AG09309 (cell line): Measurements from ENCODE around the gene SNAP23.

Source experiments
- DNase-seq: peaks from one replicate; pipeline ENCODE4 v3.0.0-alpha.2; 2010; ENCODE audit warnings: low read depth
- H3K4me3 ChIP-seq: 2 replicates; pipeline ENCODE4 v1.5.1; 2011; ENCODE audit warnings: mild to moderate bottlenecking, low read depth, low read length, moderate library complexity; ENCODE audit not compliant: control insufficient read depth
- CTCF ChIP-seq: IDR thresholded peaks from 2 replicates; pipeline ENCODE4 v1.5.1; 2011; ENCODE audit warnings: mild to moderate bottlenecking, low read depth, low read length, inconsistent platforms; ENCODE audit not compliant: insufficient read depth, control insufficient read depth; ENCODE audit errors: missing control alignments

Gene SNAP23

DNA sequence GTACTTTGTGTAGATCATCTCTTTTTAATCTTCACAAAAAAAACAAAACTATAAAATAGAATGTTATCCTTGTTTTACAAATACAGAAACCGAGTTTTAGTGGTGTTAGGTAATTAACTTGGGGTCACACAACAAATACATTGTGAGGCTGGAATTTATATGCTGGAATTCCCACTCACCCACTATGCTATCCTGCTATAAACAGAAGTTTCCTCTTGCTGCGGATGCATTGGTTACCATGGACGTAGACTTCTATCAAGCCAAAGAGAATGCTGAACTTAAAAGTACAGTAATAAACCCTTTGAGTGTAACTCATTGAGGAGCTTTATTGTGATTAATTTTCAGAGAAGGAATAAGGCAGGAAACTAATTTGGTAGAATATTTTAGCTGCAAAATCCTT, 9.2 kb downstream of the SNAP23 start:
- no peak for DNase-seq
- no peak overlapping the region for H3K4me3 ChIP-seq
- TF ChIP-seq CTCF: no peak

DNA sequence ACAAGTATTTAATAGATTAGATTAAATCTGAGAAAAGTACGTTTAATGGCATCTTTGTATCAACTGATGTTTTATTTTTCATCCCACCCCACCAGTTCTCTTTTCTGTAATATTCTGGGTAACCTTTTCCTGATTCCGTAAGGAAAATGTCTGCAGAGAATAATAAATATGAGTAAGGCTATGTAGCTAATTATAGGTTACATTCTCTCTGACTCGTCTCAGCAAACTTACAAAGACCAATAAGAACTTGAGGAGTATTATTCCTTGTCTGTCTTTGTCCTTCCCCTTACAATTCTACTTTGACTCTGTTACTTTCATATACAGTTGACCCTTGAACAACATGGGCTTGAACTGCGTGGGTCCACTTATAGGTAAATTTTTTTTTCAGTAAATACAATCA, 12.1 kb downstream of the SNAP23 start:
- DNase-seq: no peak
- H3K4me3 ChIP-seq: no peak overlapping the region
- no peak for TF ChIP-seq CTCF

DNA sequence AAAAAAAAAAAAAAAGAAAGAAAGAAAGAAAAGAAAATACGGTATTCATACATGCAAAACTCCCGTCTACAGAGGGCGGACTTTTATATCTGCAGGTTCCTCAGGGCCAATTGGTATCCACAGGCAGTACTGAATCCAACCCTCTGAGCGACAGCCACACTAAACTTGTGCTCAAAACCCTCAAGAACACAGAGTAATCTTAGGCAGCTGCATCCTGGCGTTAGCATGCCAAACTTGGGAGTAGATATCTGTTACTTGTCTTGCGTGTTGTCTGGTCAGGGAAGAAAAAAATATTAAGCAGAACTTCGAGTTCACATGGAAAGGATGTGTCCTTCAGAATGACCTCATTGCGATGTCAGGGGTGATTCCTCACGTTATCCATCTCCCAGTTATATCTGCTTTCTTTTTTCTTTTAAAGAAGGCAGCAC, 12.8 kb downstream of the SNAP23 start:
- no peak overlapping the region for H3K4me3 ChIP-seq
- DNase-seq: no peak
- TF ChIP-seq CTCF: no peak

GRCh38 chr15:42510258-42511006, 15.0 kb downstream of the SNAP23 start:
- no peak for TF ChIP-seq CTCF
- DNase-seq: no peak
- H3K4me3 ChIP-seq: no peak overlapping the region

- no peak for DNase-seq
- TF ChIP-seq CTCF: no peak
- no peak overlapping the region for H3K4me3 ChIP-seq
Observed at GRCh38 chr15:42511007-42511391, 15.6 kb downstream of the SNAP23 start.

DNA sequence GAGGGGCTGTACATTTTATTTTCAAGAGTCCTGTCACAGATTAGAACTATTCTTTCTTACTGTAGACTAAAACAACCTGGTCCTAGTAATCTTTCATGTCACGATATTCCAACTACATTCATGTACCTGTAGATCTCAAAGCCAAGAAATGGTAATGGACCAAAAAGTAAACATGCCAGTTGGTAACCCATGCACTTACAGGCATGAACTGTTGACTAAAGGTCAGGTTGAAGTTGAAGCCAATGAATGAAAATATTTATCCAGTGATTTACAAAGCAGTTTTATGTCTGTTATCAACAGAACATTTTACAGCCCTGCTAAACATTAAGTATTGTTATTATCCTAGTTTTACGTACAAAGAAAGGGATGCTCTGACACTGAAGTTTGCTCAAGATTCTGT, 27.9 kb downstream of the SNAP23 start:
- DNase-seq: no peak
- no peak overlapping the region for H3K4me3 ChIP-seq
- TF ChIP-seq CTCF: no peak
